Inferior parietal cortex (tissue), 1 donor: ENCODE data around the gene LSP1.
"Not testable (repeated sequence)": the region's sequence is repeated elsewhere in the genome, so short reads cannot be mapped to it uniquely, and the experiment has no call there.

ENCODE experiments used
- DNase-seq: peaks from one replicate; pipeline ENCODE4 v3.0.0-alpha.2; 2016; ENCODE audit errors: extremely low spot score

Gene LSP1

DNA sequence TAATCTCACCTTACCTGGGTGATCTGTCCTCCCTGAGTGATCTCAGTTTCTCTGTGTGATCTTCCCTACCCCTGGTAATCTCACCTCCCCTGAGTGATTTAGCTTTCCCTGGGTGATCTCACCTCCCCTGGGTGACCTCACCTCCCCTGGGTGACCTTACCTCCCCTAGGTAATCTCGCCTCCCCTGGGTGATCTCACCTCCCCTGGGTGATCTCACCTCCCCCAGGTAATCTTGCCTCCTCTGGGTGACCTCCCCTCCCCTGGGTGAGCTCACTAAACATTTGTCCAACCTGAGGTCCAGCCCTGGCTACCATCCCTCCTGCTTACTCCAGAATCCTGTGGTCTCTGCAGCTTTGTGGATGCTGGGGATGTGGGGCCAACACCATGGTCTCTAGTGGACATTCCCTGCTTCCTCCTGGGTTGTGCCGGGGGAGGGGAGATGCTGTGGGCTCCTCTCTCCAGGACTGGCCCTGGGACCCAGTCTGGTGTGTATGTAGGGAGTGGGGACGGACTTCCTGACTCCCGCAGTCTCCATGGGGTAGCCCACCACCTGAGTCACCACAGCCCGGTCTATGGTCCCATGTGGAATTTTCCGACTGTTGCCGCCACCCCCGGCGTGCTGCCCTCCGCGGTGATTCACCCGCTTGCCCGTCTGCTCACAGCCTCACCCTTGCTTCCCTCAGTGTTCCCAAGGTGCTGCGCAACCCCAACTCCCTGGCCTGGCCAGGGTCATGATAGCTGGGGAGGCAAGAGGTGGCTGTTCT, 9.9 kb downstream of the LSP1 start:
- no peak for DNase-seq

DNA sequence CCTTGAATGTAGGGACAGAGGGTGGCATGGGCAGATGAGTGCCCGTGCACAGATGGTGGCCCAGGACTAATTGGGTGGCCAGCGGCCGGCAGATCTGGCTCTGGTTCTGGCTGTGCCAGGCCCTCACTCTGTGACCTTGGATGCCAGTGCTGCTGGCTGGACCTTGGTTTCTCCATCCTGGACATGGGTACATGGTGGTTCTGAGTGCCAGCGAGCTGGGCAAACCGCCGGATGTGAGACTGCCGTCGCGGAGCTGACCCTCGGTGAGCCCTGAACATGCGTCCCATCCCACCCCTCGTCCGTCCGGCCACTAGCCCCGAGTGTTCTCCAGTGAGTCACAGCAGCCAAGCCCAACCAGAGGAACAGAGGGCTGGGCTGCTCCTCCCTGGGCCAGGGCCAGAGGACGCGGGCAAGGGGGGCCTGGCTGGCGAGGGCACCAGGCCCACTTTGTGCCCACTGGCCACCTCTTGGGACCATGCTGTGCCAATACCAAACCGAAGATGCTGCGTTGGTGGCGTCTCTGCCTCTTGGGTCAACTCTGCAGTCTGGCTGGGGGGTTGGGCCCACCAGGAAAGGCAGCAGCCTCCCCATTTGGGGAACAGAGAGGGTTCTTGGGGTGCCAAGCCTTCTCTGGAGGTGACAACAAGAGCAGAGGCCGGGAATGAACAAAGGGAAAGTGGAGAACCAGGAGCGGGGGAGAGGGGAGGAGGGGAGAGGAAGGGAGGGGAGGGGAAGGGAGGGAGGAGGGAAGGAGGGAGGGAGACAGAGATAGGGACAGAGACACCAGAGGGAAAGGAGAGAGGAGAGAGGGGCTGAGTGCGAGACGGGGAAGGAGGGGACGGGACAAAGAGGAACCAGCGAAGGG, 10.7 kb downstream of the LSP1 start:
- peak; percentile 17 for DNase-seq

DNA sequence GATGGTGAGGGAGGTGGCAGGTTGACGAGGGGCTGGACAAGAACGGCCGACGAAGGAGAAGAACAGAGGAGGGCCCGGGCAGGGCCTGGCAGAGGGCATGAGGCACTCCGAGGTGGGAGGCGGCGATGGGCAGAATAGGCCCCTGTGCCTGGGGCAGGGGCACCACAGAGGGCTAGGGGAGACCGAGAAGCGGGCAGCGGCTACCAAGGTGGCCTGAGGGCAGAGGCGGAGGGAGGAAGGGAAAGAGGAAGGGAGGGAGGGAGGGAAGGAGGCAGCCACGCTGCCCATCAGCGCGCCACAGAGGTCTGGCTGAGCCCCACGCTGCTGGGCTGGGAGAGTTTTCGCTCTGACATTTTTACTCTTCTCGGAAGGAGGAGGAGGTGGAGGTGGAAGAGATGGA, 11.3 kb downstream of the LSP1 start:
- no peak for DNase-seq

DNA sequence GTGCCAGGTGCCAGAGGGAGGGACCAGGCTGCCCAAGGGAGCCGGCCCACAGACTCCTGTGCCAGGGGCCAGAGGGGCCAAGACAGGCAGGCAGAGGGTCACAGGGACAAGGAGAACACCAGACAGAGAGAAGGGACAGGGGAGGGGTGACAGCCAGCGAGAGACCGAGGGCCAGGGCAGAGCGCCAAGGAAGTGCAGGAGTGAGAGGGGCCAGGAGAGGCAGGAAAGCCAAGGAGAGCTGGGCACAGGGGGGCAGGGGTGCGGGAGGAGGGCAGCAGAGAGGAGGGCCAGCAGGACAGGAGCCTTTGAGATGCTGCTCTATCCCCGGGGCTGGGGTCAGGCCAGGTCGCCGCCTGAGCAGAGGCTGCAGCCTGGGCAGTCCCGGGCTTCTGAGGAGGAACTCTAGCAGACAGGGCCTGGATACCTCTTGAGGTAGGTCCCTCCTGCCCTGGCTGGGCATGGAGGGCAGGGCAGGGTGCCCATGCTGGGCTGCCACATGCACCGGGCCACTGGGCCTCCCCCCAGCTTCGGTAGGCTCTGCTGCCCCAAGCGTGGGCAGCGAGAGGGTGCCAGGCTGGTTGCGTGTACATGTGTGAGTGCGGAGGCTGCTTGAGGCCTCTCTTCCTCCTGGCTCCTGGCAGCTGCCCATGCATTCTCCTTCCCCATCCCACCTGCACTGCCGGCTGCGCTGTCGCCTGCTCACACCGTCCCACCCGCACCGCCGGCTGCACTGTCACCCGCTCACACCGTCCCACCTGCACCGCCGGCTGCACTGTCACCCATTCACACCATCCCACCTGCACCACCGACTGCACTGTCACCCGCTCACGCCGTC, 12.2 kb downstream of the LSP1 start:
- DNase-seq: no peak

DNA sequence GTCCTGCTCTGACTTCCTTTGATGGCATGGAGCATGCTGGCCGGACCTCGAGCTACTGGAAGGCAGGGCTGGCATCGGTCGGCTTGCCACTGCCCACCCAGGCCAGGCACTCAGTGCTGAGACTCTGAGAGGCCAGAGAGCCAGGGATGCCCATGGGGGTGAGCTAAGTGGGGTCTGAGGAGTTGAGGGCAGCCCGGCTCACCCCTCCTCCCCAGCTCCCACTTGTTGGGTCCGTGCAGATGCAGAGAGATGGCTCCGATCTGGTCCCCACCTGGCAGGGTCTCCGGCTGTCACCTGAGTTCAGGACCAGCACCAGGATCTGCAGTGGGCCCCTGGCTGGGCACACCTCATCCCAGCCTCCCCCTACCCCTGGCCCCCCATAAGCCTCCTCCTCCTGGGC, 13.3 kb downstream of the LSP1 start:
- no peak for DNase-seq

DNA sequence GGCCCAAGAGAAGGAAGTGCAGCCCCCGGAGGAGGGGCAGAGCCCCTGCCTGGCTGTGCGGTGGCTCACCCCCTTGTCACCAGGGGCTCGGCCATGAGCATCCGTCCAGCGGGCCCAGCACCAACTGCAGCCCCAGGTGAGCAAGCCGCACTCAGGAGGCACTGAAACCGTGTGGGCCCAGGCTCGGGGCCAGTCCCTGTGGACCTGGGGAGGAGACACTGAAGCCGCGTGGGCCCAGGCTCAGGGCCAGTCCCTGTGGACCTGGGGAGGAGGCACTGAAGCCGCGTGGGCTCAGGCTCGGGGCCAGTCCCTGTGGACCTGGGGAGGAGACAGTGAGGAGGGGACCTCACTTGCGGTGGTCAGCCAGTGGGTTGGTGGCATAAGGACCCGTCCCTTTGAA, 13.9 kb downstream of the LSP1 start:
- no peak for DNase-seq

DNA sequence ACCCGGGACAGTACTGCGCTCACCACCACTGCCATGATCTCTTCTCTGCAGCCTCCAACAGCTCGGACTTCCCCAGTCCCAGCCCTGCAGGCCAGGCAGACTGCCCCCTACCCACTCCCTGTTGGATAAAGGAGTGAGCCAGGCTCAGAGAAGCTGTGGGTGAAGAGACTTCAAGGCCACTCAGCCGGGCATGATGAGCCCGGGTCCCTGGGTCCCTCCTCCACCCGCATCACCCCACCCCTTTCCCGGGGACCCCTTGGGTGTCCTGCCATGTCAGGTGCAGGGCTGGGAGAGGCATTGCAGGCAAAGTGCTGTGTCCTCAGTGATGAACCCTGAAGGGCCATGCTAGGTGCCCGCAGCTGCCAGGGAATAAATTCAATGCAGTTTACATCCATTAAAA, 14.5 kb downstream of the LSP1 start:
- no peak for DNase-seq

DNA sequence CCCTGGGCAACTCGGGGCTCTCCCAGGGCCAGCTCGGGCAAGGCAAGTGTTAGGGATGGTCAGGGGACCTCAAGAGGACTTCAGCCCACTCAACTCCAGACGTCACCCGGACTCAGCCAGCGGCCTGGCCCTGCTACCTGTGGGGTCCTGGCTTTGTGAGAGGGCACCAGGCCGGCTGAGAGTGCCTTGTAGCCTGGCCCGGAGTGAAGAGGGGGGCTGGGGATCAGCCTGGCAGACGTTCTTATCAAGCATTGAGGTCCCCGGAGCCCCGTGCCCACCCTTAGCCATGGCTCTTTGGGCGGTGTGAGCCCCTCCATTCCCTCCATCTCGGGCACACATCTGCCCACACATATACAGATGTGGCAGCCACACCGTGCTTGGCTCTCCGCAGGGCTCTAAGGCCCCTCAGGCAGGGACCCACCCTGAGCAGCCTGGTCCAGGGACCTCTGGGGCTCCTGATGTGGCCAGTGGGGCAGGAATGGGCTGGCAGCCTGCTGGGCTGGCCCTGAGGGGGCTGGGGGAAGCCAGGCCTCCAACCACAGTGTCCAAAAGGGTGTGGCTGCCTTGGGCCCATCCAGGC, 15.3 kb downstream of the LSP1 start:
- no peak for DNase-seq

DNA sequence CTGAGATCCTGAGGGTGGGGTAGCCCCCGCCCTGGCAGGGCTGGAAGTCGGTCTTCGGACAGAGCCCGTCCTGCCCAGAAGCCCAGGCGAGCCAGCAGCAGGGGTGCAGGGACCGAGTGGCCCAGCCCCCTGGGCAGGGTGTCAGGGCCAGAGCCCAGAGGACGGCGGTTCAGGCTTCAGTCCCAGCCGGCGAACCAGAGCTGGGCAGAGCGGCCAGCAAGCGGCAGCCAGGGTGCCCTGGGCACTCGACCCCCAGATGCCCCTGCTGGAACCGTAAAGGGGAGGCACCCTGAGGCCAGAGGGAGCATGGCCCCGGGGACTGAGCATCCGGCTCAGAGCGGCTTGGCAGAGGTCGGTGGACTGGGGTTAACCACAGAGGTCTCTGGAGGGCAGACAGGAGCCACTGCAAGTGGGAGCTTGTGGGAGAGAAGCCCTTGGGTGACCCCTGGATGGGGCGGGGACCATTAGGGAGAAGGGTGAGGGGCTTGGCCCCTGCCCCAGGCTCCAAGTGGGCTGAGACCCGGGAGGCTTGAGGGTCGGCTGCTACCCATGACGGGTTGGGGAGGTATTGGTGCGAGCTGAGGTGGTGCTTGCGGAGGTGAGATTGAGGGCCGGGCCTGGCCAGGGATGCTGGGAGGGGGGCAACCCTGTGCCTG, 15.9 kb downstream of the LSP1 start:
- DNase-seq: no peak

DNA sequence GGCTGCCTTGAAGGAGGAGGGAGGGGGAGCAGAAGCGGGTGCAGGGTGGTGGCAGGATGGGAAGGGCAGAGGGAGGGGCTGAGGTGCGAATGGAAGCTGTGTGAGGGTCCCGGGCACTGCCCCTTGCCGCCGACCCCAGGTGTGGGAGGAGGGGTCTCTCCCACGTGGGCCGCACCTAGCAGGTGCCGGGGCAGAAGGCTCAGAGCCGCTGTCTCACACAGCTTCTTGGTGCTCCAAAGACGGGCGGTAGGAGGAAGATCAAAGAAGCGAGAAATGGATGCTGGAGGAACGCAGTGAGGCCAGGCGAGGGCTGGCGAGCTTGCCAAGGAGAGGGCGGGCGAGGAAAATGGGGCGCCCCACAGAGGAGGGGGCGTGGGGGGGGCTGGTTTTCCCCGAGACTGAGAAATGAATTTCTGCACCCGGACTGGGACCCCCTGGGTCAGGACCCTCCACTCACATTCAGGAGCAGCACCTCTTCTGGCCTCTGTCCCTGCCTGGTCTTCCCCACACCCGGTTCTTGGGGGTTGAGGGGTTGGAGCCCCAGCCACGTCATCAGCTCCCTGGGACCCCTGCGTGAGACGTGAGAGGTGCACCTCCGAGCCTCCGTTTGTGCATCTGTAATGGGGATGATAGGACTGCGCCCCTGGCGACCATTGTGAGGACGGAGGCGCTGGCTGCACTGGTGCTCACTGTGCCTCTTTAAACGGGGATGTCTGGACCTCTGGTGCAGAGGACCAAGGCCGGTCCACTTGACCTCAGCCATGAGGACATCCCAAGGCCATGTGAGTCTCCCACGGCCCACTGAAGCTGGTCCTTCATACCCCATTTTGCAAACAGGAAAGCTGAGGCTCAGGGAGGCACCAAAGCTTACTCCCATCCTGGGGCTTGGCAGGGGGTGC, 16.8 kb downstream of the LSP1 start:
- DNase-seq: no peak

DNA sequence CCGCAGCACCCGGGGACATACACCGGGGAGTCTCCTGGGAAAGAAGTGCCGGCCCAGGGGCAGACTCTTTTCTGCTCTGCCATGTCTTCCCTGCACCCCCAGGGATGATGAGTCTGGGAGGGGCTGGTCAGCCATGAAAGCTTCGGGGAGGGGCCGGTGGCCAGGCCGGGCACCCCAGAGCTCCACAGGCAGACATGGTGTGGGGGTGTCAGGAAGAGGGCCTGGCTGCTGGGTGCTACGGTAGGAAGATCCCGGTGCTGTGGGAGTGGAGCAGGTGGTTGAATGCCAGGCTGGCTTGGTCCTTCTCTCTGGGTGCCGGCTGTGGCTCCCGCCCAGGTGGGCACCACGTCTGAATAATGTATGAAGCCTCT, 17.4 kb downstream of the LSP1 start:
- DNase-seq: no peak

DNA sequence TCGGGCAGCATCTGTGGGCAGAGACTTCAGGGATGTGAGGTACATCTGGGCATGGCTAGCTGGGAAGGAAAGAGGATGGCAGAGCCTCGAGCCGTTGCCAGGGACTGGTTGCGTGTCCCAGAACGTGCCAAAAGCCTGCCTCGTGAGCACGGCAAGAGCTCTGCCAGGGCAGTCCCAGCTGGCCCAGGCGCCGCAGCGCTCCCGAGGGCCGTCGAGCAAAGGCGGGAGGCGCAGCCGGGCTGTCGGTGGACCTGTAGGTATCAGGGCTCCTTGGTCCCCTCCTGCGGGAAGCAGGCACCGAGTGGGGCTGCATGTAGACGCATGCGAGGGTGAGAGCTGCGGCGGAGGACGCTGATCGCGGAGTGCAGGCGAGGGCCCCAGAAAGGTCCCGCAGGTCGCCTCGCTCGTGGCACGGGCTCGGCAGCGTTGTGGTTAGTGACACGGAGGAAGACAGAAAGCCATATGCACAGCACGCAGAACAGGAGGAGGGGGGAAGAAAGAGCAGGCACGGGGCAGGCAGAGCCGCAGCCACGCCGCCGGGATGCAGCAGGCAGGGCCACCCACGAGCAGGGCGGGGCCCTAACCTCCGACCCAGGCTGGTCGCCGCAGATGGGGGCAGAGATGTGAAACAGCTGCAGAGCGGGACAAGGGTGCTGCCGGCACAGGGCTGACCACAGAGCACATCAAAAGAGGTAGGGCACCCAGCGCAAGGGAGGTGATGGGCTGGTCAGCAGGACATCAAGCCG, 18.0 kb downstream of the LSP1 start:
- no peak for DNase-seq

DNA sequence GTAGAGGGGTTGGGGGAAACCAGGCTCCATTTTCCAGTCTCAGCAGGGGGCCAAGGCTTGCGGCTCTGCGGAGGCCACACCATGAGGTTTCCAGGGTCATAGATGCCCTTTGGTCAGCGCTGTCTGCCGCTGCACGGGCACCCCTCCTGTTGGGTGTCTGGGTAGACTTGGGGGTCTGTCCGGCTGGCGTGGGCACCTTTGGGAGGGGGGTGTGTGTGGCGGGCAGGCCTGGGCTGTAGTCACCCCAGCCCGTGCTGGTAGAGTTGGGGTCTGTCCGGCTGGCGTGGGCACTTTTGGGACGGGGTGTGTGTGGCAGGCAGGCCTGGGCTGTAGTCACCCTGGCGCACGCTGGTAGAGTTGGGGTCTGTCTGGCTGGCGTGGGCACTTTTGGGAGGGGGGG, 18.6 kb downstream of the LSP1 start:
- DNase-seq: no peak

DNA sequence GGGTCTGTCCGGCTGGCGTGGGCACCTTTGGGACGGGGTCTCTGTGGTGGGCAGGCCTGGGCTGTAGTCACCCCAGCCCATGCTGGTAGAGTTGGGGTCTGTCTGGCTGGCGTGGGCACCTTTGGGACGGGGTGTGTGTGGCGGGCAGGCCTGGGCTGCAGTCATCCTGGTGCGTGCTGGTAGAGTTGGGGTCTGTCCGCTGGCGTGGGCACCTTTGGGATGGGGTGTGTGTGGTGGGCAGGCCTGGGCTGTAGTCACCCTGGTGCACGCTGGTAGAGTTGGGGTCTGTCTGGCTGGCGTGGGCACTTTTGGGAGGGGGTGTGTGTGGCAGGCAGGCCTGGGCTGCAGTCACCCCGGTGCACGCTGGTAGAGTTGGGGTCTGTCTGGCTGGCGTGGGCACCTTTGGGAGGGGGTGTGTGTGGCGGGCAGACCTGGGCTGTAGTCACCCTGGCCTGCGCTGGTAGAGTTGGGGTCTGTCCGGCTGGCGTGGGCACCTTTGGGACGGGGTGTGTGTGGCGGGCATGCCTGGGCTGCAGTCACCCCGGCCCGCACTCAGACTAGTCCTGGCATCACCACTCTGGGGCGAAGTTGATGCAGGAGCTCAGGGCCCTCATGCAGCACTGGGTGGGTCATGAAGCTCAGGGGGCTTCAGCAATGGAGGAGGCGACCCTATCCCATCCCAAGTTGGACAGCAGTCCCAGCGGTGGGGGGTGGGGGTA, 19.5 kb downstream of the LSP1 start:
- no peak for DNase-seq

DNA sequence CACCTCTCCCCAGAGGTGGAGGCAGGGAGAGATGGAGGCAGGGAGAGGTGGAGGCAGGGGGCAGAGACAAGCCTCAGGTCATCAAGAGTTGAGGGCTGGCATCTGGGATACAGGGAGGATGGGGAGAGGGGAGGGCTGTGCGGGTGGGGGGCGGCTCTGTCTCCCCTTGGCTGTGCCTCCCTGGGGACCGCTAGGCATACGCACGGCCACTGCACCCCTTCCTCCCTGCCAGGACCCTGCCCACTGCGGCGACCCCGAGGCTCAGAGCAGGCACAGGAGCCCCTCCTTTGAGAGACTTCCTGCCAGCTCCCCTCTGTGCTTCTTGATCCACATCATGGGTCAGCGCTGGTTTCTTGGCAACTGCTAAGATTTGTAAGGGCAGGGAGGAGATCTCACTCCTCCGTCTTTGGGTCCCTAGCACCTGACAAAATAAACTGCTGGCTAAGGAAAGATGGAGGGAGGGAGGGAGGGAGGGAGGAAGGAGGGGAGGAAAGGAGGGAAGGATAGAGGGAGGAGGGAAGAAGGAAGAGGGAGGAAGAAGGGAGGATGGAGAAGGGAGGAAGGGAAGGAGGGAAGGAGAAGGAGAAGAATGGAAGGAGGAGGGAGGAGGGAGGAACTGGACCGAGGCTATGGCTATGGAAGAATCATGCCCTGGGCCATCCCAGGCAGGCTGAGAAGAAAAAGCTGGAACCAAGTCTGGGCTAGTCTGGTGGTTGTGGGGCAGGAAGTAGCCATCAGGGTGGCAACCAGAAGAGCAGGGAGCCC, 20.3 kb downstream of the LSP1 start:
- no peak for DNase-seq

DNA sequence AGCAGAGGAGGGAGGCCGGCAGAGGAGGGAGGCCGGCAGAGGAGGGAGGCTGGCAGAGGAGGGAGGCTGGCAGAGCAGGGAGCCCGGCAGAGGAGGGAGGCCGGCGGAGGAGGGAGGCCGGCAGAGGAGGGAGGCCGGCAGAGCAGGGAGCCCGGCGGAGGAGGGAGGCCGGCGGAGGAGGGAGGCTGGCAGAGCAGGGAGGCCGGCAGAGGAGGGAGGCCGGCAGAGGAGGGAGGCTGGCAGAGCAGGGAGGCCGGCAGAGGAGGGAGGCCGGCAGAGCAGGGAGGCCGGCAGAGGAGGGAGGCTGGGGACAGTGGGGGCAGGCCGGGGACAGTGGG, 20.9 kb downstream of the LSP1 start:
- not testable (repeated sequence) for DNase-seq

DNA sequence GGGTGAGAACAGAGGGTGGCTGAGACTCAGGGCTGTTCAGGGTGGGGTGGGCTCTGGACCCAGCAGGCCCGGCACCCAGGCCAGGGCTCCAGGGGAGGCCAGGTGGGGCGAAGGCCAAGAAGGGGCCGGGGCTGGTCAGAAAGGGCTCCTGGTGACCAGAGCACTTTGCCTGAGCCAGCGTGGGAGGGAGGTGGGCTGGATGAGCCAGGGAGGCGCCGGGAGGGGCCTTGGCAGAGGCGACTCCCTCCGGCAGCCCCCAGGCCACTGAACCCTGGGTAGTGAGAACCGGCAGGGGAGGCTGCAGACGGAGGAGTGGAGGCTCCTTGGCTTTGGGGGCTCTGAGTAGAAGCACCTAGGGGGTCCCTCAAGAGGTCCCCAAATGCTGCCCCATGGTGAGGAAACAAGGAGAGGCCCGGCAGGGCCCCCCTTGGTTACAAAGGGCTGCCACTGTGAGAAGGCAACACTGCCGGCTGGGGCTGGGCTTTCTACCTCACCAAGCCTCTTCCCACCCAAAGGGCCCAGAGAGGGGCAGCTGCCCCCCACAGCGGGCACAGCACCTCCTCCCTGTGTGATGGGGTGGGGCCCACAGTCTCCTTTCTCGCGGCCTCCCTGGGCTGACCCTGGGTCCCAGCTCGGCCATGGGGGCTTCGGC, 21.7 kb downstream of the LSP1 start:
- DNase-seq: not testable (repeated sequence)
